ENCODE data around the gene LKAAEAR1. TPM values are rescaled to one million over a fixed set of nuclear protein-coding genes. Genes with fewer than 3 reads are reported as not detected.

LKAAEAR1 gene
- total and polyA plus RNA-seq, 2 of the 13 experiments (the other 11 are each of a cell fraction or from before 2014, with no cell fraction given) = not detected

- TF ChIP-seq HMGXB3 (CRISPR knock-in tag; IDR thresholded peaks at IDR 0.05; ENCODE audit: borderline replicate concordance) = peak; percentile 37; the same call in 1 of the 2 replicates
- TF ChIP-seq SNRNP70 (IDR thresholded peaks at IDR 0.05; ENCODE audit: low read depth, low read length) = no peak
- TF ChIP-seq KLF12 (CRISPR knock-in tag; IDR thresholded peaks at IDR 0.05; ENCODE audit: borderline replicate concordance) = peak; percentile 94
- no peak for TF ChIP-seq PAWR (CRISPR knock-in tag; IDR thresholded peaks at IDR 0.05; ENCODE audit: borderline replicate concordance)
- no peak for TF ChIP-seq SRSF4 (IDR thresholded peaks at IDR 0.05; ENCODE audit: low read depth, low read length, poor library complexity, severe bottlenecking)
- TF ChIP-seq ZNF792 (CRISPR knock-in tag; IDR thresholded peaks at IDR 0.05) = peak; percentile 6; the same call in 1 of the 2 replicates
- TF ChIP-seq CREB1 (IDR thresholded peaks at IDR 0.05) = no peak
- no peak for TF ChIP-seq CREB1 (CRISPR knock-in tag; IDR thresholded peaks at IDR 0.05)
- TF ChIP-seq ARNT2 (CRISPR knock-in tag; IDR thresholded peaks at IDR 0.05; ENCODE audit: low read depth) = no peak; the same call in 1 of the 2 replicates
- TF ChIP-seq DNMT1 (CRISPR knock-in tag; IDR thresholded peaks at IDR 0.05) = no peak
- TF ChIP-seq ZNF350 (CRISPR knock-in tag; IDR thresholded peaks at IDR 0.05; ENCODE audit: borderline replicate concordance, low read depth) = peak; percentile 76
- TF ChIP-seq RFX3 (CRISPR knock-in tag; IDR thresholded peaks at IDR 0.05) = no peak
- TF ChIP-seq SSRP1 (CRISPR knock-in tag; IDR thresholded peaks at IDR 0.05) = peak; percentile 84
- TF ChIP-seq NR2F6 (IDR thresholded peaks at IDR 0.05) = peak; percentile 82
- TF ChIP-seq NR2F6 (CRISPR knock-in tag; IDR thresholded peaks at IDR 0.05) = peak; percentile 90
- TF ChIP-seq, protein P1, sequence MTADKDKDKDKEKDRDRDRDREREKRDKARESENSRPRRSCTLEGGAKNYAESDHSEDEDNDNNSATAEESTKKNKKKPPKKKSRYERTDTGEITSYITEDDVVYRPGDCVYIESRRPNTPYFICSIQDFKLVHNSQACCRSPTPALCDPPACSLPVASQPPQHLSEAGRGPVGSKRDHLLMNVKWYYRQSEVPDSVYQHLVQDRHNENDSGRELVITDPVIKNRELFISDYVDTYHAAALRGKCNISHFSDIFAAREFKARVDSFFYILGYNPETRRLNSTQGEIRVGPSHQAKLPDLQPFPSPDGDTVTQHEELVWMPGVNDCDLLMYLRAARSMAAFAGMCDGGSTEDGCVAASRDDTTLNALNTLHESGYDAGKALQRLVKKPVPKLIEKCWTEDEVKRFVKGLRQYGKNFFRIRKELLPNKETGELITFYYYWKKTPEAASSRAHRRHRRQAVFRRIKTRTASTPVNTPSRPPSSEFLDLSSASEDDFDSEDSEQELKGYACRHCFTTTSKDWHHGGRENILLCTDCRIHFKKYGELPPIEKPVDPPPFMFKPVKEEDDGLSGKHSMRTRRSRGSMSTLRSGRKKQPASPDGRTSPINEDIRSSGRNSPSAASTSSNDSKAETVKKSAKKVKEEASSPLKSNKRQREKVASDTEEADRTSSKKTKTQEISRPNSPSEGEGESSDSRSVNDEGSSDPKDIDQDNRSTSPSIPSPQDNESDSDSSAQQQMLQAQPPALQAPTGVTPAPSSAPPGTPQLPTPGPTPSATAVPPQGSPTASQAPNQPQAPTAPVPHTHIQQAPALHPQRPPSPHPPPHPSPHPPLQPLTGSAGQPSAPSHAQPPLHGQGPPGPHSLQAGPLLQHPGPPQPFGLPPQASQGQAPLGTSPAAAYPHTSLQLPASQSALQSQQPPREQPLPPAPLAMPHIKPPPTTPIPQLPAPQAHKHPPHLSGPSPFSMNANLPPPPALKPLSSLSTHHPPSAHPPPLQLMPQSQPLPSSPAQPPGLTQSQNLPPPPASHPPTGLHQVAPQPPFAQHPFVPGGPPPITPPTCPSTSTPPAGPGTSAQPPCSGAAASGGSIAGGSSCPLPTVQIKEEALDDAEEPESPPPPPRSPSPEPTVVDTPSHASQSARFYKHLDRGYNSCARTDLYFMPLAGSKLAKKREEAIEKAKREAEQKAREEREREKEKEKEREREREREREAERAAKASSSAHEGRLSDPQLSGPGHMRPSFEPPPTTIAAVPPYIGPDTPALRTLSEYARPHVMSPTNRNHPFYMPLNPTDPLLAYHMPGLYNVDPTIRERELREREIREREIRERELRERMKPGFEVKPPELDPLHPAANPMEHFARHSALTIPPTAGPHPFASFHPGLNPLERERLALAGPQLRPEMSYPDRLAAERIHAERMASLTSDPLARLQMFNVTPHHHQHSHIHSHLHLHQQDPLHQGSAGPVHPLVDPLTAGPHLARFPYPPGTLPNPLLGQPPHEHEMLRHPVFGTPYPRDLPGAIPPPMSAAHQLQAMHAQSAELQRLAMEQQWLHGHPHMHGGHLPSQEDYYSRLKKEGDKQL (CRISPR knock-in tag; IDR thresholded peaks at IDR 0.05; ENCODE audit: low read depth) = peak; percentile 66; the same call in 1 of the 2 replicates
- 0 out of 2 replicates have a peak, but pooled peaks have one; percentile 62 for TF ChIP-seq ZFAT (CRISPR knock-in tag; conservative IDR thresholded peaks at IDR 0.05)
- TF ChIP-seq, protein P2, sequence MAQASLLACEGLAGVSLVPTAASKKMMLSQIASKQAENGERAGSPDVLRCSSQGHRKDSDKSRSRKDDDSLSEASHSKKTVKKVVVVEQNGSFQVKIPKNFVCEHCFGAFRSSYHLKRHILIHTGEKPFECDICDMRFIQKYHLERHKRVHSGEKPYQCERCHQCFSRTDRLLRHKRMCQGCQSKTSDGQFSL (CRISPR knock-in tag; IDR thresholded peaks at IDR 0.05) = peak; percentile 96
Observed at GRCh38 chr20:64050261-64051032, 33.8 kb downstream of the LKAAEAR1 start (continued).

All from HepG2 (cell line).